OCI-LY1 (cell line): ENCODE results near the gene ZNF785.

Experiments
- CTCF ChIP-seq: fragments of 200-600 bp; sonication (generic), shearing (Covaris generic); IDR thresholded peaks from 2 replicates; pipeline ENCODE4 v1.5.1; 2017; ENCODE audit warnings: mild to moderate bottlenecking, antibody characterized with exemption, low read length, moderate library complexity, mixed read lengths
- EZH2 ChIP-seq: fragments of 200-600 bp; sonication (generic), shearing (Covaris generic); IDR thresholded peaks from 2 replicates; pipeline ENCODE4 v1.8.0; 2017; ENCODE audit warnings: borderline replicate concordance, mixed run types, mild to moderate bottlenecking, antibody characterized with exemption, low read length, moderate library complexity, mixed read lengths

DNA sequence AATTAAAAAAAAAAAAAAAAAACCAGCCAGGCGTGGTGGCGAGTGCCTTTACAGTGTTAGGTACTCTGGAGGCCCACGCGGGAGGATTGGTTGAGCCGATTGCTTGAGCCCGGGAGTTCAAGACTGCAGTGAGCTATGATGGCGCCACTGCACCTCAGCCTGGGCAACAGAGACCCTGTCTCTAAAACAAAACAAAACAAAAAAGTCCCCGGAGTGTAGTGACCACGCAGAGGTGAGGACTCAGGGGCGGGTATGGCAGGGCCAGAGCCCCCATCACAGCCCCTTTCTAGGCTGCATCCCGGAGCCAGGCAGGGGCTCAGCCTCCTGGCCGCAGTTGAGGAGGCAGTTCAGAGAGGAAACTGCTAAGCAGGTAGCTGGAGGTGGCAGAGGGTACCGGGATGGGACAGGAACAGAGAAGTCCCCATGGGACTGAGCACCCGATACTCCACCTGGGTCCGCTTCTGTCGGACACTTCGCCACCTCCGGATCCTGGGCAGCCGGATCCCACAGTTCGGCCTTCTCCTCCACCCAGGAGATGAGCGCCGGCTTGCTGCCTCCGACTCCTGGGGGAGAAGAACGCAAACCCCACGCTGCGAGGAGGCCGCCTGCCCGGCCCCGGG is 51.6 kb downstream of the ZNF785 start:
- TF ChIP-seq CTCF, result no peak; the same call in 1 of the 2 replicates
- no peak for TF ChIP-seq EZH2
